GM12878 (cell line): Measurements from ENCODE around the gene VEGFD. TPM values are rescaled to one million over a fixed set of nuclear protein-coding genes. Genes with fewer than 3 reads are reported as not detected.

ENCODE experiments used
- ATAC-seq: fragments of 200-7000 bp; cut with Tn5 transposase; 3 replicates; pipeline ENCODE4 v1.9.1; 2020; ENCODE audit warnings: mild to moderate bottlenecking, moderate library complexity
- BruUV-seq: library from RNA; stranded (reverse); fragments of 400-500 nt; replicated peaks from 2 replicates; lab custom pipeline; 2021; lab: Mats Ljungman, UMichigan
- CTCF ChIA-PET: fragments of 300-600 bp; sonication (Branson Sonifier 250); formaldehyde crosslinking; extraction: SDS; loops from one replicate; lab custom pipeline; 2021; ENCODE audit warnings: inconsistent platforms; lab: Yijun Ruan, JAX
- POLR2A ChIA-PET: fragments of 350-600 bp; formaldehyde crosslinking; extraction: SDS; loops from one replicate; lab custom pipeline; 2021; ENCODE audit warnings: inconsistent platforms; lab: Charles Lee
- RAD21 ChIA-PET: fragments of 300-600 bp; sonication (Branson Sonifier 250); formaldehyde crosslinking; loops from one replicate; lab custom pipeline; 2023; ENCODE audit warnings: antibody characterized with exemption; ENCODE audit not compliant: unreplicated experiment; lab: Charles Lee
- SMC1A ChIA-PET: fragments of 300-600 bp; sonication (Branson Sonifier 250); formaldehyde crosslinking; loops from one replicate; lab custom pipeline; 2023; ENCODE audit not compliant: unreplicated experiment, uncharacterized antibody; lab: Charles Lee
- DNase-seq: peaks from one replicate; pipeline ENCODE4 v3.0.0-alpha.2; 2011; ENCODE audit warnings: low read depth, low spot score
- FAIRE-seq: peaks from 3 replicates; lab custom pipeline; 2011; peaks lifted over from hg19 to GRCh38; lab: Jason Lieb, UNC
- H2AFZ ChIP-seq: 2 replicates; pipeline ENCODE4 v1.6.0; 2011; ENCODE audit warnings: low read depth, low read length, control low read depth; ENCODE audit not compliant: control insufficient read depth
- H3K27ac ChIP-seq: 2 replicates; pipeline ENCODE4 v1.5.1; 2011; ENCODE audit warnings: control low read depth; ENCODE audit not compliant: control insufficient read depth, insufficient read depth
- H3K27me3 ChIP-seq, 2 experiments: replicated peaks in 1 of 2; 2 replicates each; pipeline versions ENCODE4 v1.6.0 to v1.6.1; 2011; ENCODE audit warnings: low read length in 1 of 2; ENCODE audit not compliant: control insufficient read depth in 2 of 2, insufficient read depth in 2 of 2
- H3K36me3 ChIP-seq, 2 experiments: 2 replicates each; pipeline ENCODE4 v1.5.1; 2011; ENCODE audit warnings: low read length in 1 of 2; ENCODE audit not compliant: control insufficient read depth in 2 of 2, insufficient read depth in 2 of 2
- H3K4me1 ChIP-seq: 2 replicates; pipeline ENCODE4 v1.6.1; 2011; ENCODE audit warnings: mild to moderate bottlenecking, low read length, moderate library complexity, mixed read lengths; ENCODE audit not compliant: control insufficient read depth, insufficient read depth
- H3K4me2 ChIP-seq: 2 replicates; pipeline ENCODE4 v1.6.0; 2011; ENCODE audit warnings: control low read depth; ENCODE audit not compliant: control insufficient read depth, insufficient read depth
- H3K4me3 ChIP-seq: fragments of 200-600 bp; sonication (generic); 2 replicates; pipeline ENCODE4 v1.5.1; 2016
- H3K79me2 ChIP-seq: 2 replicates; pipeline ENCODE4 v1.6.0; 2011; ENCODE audit warnings: low read length; ENCODE audit not compliant: control insufficient read depth, insufficient read depth
- H3K9ac ChIP-seq: 2 replicates; pipeline ENCODE4 v1.8.0; 2011; ENCODE audit warnings: low read length, control low read depth, mixed read lengths; ENCODE audit not compliant: control insufficient read depth, insufficient read depth
- H3K9me3 ChIP-seq: replicated peaks from 3 replicates; pipeline ENCODE4 v1.5.1; 2011; ENCODE audit warnings: mild to moderate bottlenecking, low read length; ENCODE audit not compliant: control insufficient read depth, insufficient read depth
- H4K20me1 ChIP-seq: 2 replicates; pipeline ENCODE4 v1.6.0; 2011; ENCODE audit not compliant: control insufficient read depth, insufficient read depth
- BHLHE40 ChIP-seq, 2 experiments: fragments of 450-650 bp in 1 of 2; IDR thresholded peaks; 2 replicates each; pipeline ENCODE4 v1.6.1; 2011 to 2017; ENCODE audit warnings: low read depth in 2 of 2, borderline replicate concordance in 1 of 2, improper control_type of control experiment in 1 of 2, low read length in 1 of 2, mild to moderate bottlenecking in 1 of 2
- CEBPB ChIP-seq, 2 experiments: fragments of 150-350 bp in 1 of 2; IDR thresholded peaks; 2 replicates each; pipeline ENCODE4 v1.6.1; 2012 to 2014; ENCODE audit warnings: low read depth in 2 of 2, low read length in 2 of 2, borderline replicate concordance in 1 of 2, inconsistent platforms in 1 of 2
- CHD2 ChIP-seq: IDR thresholded peaks from 2 replicates; pipeline ENCODE4 v1.6.1; 2011; ENCODE audit warnings: low read depth, low read length, improper control_type of control experiment, borderline replicate concordance
- ESRRA ChIP-seq: IDR thresholded peaks from 2 replicates; pipeline ENCODE4 v1.6.1; 2012; ENCODE audit warnings: mild to moderate bottlenecking, low read length, improper control_type of control experiment
- IKZF2 ChIP-seq, 2 experiments: fragments of 450-650 bp; IDR thresholded peaks; 2 replicates each; pipeline ENCODE4 v1.6.1; 2017; ENCODE audit warnings: mild to moderate bottlenecking in 2 of 2, moderate library complexity in 2 of 2
- IRF4 ChIP-seq: IDR thresholded peaks from 2 replicates; pipeline ENCODE4 v1.6.1; 2011; ENCODE audit warnings: low read depth, low read length
- NFYA ChIP-seq: IDR thresholded peaks from 2 replicates; pipeline ENCODE4 v1.6.1; 2011; ENCODE audit warnings: low read depth, mild to moderate bottlenecking, low read length, improper control_type of control experiment, borderline replicate concordance
- NR2C1 ChIP-seq: fragments of 450-650 bp; IDR thresholded peaks from 2 replicates; pipeline ENCODE4 v1.6.1; 2017; ENCODE audit warnings: antibody characterized with exemption, mild to moderate bottlenecking, moderate library complexity
- RCOR1 ChIP-seq: conservative IDR thresholded peaks from 2 replicates; pipeline ENCODE4 v1.6.1; 2012; ENCODE audit warnings: low read depth, low read length, improper control_type of control experiment
- SIN3A ChIP-seq: IDR thresholded peaks from 2 replicates; pipeline ENCODE4 v1.6.1; 2012; ENCODE audit warnings: low read depth, low read length, improper control_type of control experiment
- USF2 ChIP-seq: IDR thresholded peaks from 2 replicates; pipeline ENCODE4 v1.6.1; 2011; ENCODE audit warnings: low read depth, low read length, improper control_type of control experiment, borderline replicate concordance
- WRNIP1 ChIP-seq: IDR thresholded peaks from 2 replicates; pipeline ENCODE4 v1.6.1; 2011; ENCODE audit warnings: low read depth, low read length, improper control_type of control experiment, borderline replicate concordance
- ZNF207 ChIP-seq: fragments of 450-650 bp; IDR thresholded peaks from 2 replicates; pipeline ENCODE4 v1.6.1; 2014; ENCODE audit warnings: antibody characterized with exemption, mild to moderate bottlenecking, borderline replicate concordance
- ZNF622 ChIP-seq: fragments of 450-650 bp; IDR thresholded peaks from 2 replicates; pipeline ENCODE4 v1.6.1; 2017; ENCODE audit warnings: mild to moderate bottlenecking, inconsistent platforms
- WGBS: methylation state at CpG from one replicate; pipeline ENCODE4 v1.1.6; 2016; ENCODE audit warnings: low lambda C conversion rate; ENCODE audit not compliant: insufficient replicate concordance, insufficient coverage; ENCODE audit errors: missing lambda C conversion rate; 5-methylcytosine and 5-hydroxymethylcytosine counted together
- in situ Hi-C: fragments of 300-500 bp; cut with MboI; formaldehyde crosslinking; loops from 9 replicates; pipeline ENCODE4 v1.14.3; 2018; ENCODE audit warnings: mixed read lengths
- intact Hi-C: fragments of 100-400 bp; cut with micrococcal nuclease; formaldehyde crosslinking; loops from one replicate; pipeline ENCODE4 v1.14.2; 2022; ENCODE audit not compliant: unreplicated experiment
- polyA plus RNA-seq, 11 experiments: library from polyadenylated mRNA; depleted of rRNA in 4 of 11; unstranded in 6 of 11; stranded (reverse) in 5 of 11; fragments of >200 nt; fragmentation: Nextera tagmentation in 4 of 11; fragmentation: Illumina TruSeq in 1 of 11; extraction: Ambion mirVana in 4 of 11; extraction: Trizol in 1 of 11; gene quantifications; 1 replicate in 1 of 11; 2 replicates in 10 of 11; pipeline versions ENCODE4 v1.2.1 to v1.2.3, GENCODE V29; 2011 to 2016; ENCODE audit warnings: inconsistent platforms in 2 of 11, missing spikeins in 2 of 11, low read depth in 1 of 11
- total RNA-seq, 4 experiments: library from RNA; depleted of rRNA in 3 of 4; stranded (reverse); fragments of >200 nt in 3 of 4; fragmentation: Illumina TruSeq in 1 of 4; extraction: Trizol in 1 of 4; gene quantifications; 2 replicates each; pipeline versions ENCODE4 v1.2.1 to v1.2.3, GENCODE V29; 2013 to 2021

The VEGFD gene
- total and polyA plus RNA-seq, 10 of the 15 experiments (the other 5 are each of a cell fraction or from before 2014, with no cell fraction given), result 0.15 TPM; not detected in 9

DNA sequence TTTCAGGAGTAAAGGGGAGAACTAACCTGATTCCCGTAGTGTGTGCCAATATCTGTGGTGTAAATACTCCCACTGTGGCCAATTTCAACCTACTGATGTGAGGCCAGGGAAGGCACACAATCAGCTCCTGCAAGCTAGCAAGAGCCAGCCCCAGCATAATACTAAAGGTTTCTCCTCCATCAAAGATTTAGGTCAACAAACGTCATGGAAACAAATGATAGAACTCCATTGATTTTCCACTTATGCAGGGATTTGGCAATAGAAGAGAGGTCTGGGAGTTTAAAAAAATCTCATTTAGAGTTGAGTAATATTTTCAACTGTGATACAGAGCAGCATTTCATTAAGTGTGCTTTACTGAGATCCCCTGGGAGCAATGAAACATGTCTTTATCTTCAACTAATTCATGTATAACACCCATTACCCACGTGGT is 15.8 kb upstream of the VEGFD start:
- FAIRE-seq (no peak), DNase-seq (no peak), ATAC-seq (no peak)
- POLR2A ChIA-PET, result no interaction called here
- BruUV-seq, result no TSS peak
- H3K79me2 ChIP-seq, result no peaks in the 10 kb centered on the region
- no peak overlapping the region for H3K27ac ChIP-seq
- H3K4me3 ChIP-seq, result no peak overlapping the region
- no peaks in the 10 kb centered on the region for H3K27me3 ChIP-seq
- no peak overlapping the region for H2AFZ ChIP-seq
- TF ChIP-seq NR2C1, result no peak
- TF ChIP-seq ESRRA, result no peak
- TF ChIP-seq NFYA, result no peak
- no peak for TF ChIP-seq SIN3A
- no peak for TF ChIP-seq BHLHE40 (IDR thresholded peaks at IDR 0.05; ENCODE audit: borderline replicate concordance in 1 of 2, low read depth in 2 of 2, low read length in 1 of 2)
- no peak for TF ChIP-seq IRF4
- TF ChIP-seq ZNF622, result no peak
- no peak for TF ChIP-seq ZNF207
- TF ChIP-seq CHD2, result no peak
- TF ChIP-seq RCOR1, result no peak
- TF ChIP-seq WRNIP1, result no peak
- TF ChIP-seq USF2, result no peak
- no peak for TF ChIP-seq CEBPB (IDR thresholded peaks at IDR 0.05; ENCODE audit: borderline replicate concordance in 1 of 2, low read depth in 2 of 2, low read length in 2 of 2)
- no peak for TF ChIP-seq IKZF2 (IDR thresholded peaks at IDR 0.05)
- SMC1A ChIA-PET, result interaction anchor here (1.6 kb wide), 1 partner anchor 67 kb away, joined by 5 read pairs; no protein-coding TSS in a partner anchor
- H3K36me3 ChIP-seq, result no peaks in the 10 kb centered on the region
- H3K4me1 ChIP-seq, result no peaks in the 10 kb centered on the region
- RAD21 ChIA-PET, result no interaction called here
- WGBS, result 39% methylated on average over 3 of the region's 3 CpGs
- in situ Hi-C loops, result no loop called here
- H3K9me3 ChIP-seq, result no peaks in the 10 kb centered on the region
- CTCF ChIA-PET, result interaction anchor here (0.6 to 1.5 kb wide), 2 partner anchors 12 to 51 kb away, joined by 3 to 5 read pairs; no protein-coding TSS in a partner anchor
- no peaks in the 10 kb centered on the region for H4K20me1 ChIP-seq
- no peak overlapping the region for H3K9ac ChIP-seq
- H3K4me2 ChIP-seq, result no peak overlapping the region
- intact Hi-C loops, result no loop called here
